COLO829 (cell line): ENCODE measurements around the gene LRRC8A.
"Not testable (repeated sequence)": the region's sequence is repeated elsewhere in the genome, so short reads cannot be mapped to it uniquely, and the experiment has no call there.

Experiments used
- DNase-seq: peaks from one replicate; pipeline ENCODE4 v3.0.0; 2012; ENCODE audit warnings: low spot score

Gene LRRC8A

DNA sequence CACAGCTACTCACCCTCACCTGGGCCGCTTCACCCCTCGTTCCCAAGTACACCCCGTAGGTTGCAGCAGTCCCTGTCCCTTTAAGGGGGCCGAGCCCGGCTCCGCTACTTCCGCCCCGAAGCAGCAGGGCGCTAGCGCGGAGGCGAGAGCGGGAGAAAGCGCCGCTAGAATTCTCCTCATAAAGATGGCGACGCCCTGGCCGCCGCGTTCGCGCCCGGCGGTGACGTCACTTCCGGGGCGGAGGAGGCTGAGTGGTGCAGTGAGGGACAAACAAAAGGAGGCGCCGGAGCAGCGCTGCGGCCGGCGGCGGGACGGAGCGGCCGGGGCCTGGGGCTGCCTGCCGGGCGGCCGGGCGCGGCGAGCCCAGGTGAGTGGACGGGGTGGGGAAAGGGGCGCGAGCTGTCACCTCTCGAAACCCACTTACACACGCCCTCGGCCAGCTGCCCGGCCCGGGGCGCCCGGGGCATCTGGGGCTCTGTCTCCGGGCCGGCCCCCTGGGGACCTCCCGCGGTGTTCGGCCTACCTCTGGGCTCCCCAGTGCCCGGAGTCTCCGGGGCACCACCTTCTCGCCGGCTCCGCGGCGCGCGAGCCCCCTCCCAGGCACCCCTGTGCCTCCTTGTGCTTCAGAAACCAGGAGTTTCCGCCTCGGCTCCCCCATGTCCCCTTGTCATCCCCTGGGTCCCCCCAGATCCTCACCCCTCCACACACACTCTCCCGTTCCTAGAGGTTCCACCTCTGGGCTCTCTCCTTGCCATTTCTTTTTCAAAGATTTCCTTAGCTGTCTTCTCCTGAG lies at the start of gene LRRC8A, which contains the start of gene KYAT1:
Gene LRRC8A (plus strand): TSS at position 250 of the 793 bp plus-strand sequence. CDS start 25,032 bp downstream, outside the sequence.
Gene KYAT1 (minus strand): TSS at position 67 of the 793 bp plus-strand sequence. CDS start 36,545 bp downstream, outside the sequence.
- DNase-seq, result peak; percentile 99

- no peak for DNase-seq
These were observed 48.2 kb upstream of the LRRC8A start for GRCh38 chr9:128833696-128834095.

DNA sequence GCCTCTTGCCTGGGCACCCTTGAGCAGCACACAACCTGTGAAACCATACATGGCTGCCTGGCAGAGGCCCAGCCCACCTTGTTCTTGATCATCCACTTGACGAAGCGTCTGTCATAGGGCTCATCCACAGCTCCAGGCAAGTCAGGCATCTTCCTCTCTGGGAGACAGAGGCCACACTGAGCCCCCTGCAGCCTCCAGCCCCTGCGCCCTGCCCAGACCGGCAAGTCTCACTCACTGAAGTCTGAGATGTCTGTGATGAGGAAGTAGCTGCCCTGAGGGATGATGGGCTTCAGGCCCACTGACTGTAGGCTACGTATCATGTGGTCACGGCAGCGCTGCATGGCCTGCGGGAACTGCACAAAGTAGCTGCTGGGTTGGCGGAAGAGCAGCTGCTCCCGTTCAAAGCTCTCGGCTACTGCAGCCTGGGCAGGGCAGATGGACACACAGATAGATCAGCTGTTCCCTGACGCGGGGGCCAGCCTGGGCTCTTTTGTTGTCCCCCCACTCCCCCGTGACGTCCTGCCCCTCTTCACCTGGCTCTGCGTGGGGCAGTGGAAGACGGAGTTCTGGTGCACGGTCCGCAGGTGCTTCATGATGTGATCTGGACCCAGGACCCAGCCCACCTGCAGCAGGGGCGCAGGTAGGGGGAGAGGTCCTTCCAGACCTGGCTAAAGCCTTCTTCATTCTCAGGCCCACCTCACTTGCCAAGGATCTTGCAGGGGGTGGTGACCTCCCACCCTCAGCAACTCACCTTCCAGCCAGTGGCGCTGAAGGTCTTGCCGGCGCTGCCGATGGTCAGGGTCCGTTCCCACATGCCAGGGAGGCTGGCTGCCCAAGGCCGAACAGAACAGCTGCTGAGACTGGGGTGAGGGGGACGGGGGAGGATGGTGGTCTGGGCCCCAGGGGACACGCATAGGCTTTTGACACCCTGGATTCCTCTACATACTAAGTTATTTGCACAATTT lies 46.4 kb upstream of the LRRC8A start:
- DNase-seq, result no peak

DNA sequence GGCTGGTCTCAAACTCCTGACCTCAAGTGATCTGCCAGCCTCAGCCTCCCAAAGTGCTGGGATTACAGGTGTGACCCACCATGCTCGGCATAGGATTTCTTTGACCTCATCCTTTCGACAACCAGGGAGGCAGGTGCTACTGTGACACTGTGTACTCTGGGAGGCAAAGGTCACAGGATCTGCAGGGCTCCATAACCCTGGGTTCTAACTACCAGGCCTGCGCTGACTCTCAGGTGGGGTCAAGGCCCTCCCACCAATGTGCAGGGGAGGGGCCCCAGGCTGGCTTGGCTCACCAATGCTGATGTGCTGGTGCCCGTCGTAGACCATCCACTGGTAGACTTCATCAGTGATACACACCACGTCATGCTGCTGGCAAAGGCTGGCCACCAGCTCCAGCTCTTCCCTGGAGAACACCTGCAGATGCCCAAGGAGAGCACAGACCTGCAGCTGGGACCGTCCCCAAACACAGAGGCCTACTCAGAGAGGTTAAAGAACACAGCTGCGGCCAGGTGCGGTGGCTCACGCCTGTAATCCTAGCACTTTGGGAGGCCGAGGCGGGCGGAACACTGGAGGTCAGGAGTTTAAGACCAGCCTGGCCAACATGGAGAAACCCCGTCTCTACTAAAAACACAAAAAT lies 45.3 kb upstream of the LRRC8A start:
- no peak for DNase-seq

GRCh38 chr9:128838338-128838737 lies 43.6 kb upstream of the LRRC8A start:
- no peak for DNase-seq

DNA sequence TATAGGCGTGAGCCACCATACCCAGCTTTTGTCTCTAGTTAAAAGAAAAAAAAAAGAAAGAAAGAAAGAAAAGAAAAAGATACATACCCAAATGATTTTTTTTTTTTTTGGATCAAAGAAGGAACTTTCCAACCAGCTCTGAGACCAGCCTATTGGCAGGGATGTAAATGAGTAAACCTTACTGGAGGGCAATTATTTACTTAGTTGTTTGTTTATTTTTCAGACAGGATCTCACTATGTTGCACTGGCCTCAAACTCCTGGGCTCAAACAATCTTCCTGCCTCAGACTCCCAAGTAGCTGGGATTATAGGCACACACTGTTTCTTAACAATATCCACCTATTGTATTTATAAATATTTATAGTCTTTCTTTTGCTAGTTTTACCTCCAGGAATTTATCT lies 41.4 kb upstream of the LRRC8A start:
- DNase-seq, result no peak

DNA sequence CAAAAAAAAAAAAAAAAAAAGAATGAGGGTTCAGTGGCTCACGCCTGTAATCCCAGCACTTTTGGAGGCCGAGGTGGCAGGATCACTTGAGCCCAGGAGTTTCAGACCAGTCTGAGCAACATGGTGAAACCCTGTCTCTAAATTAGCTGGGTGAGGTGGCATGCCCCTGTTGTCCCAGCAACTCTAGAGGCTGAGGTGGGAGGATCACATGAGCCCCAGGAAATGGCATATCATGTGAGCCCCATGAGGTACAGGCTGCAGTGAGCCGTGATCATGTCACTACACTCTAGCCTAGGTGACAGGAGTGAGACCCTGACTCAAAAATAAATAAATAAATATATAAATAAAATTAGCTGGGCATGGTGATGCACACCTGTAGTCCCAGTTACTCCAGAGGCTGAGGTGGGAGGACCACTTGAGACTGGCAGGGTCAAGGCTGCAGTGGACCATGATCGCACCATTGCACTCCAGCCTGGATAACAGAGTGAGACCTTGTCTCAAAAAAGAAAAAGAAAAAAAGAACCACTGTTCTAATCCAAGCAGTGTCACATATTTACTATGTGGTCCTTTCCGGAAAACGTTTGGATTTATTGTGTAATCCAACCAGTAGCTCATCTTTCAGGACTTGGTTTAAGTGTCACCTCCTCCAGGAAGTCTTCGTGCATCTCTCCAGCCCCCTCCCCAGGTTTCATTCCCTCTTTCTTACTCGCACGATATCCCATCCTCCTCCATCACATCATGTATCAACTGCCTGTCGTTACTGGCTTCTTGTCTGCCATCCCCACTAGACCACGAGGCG lies 40.0 kb upstream of the LRRC8A start:
- no peak for DNase-seq

GRCh38 chr9:128843171-128843570 lies 38.8 kb upstream of the LRRC8A start:
- not testable (repeated sequence) for DNase-seq

GRCh38 chr9:128845186-128845931 lies 36.6 kb upstream of the LRRC8A start:
- no peak for DNase-seq

DNA sequence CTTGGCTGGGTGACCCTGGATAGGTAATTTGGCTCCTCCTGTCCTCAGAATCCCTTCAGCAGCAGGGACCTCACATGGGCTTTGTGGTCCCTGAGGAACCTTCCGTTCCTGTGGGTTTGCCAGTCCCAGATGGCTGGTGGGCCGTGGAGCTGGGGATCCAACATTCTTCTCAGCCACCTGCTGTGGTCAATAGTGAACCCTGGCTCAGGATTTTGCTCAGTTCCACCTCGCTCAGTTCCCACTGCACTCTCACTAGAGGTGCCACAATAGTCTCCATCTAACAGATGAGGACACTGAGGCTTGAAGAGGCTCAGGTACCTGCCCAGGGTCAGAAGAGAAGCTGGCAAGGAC lies 35.3 kb upstream of the LRRC8A start:
- no peak for DNase-seq

DNA sequence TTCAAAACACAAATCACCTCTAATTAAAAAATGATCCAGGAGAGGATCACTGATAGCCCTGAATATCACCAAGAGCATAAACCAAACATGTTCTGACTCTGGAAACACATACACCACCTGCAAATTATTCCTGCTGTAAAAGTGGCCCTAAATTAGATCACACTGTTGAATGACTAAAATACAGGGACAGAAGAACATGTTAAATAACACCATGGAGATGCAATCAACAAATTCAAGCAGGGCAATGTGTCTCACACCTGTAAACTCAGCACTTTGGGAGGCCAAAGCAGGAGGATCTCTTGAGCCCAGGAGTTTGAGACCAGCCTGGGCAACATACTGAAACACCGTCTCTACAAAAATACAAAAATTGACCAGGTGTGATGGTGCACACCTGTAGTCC lies 34.1 kb upstream of the LRRC8A start:
- no peak for DNase-seq

DNA sequence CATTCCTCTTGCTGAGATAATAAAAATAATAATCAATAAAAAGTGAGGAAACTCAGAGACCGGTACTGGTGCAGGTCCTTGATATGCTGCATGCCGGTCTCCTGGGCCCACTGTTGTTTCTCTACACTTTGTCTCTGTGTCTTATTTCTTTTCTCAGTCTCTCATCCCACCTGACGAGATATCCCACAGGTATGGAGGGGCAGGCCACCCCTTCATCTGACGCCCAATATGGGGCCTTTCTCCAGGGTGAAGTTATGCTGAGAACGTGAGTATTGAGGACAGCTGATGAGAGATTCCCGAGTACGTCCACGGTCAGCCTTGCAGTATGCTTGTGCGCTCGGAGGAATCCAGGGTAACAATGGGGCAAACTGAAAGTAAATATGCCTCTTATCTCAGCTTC lies 30.9 kb upstream of the LRRC8A start:
- not testable (repeated sequence) for DNase-seq

GRCh38 chr9:128851779-128852600 lies 29.9 kb upstream of the LRRC8A start:
- not testable (repeated sequence) for DNase-seq

DNA sequence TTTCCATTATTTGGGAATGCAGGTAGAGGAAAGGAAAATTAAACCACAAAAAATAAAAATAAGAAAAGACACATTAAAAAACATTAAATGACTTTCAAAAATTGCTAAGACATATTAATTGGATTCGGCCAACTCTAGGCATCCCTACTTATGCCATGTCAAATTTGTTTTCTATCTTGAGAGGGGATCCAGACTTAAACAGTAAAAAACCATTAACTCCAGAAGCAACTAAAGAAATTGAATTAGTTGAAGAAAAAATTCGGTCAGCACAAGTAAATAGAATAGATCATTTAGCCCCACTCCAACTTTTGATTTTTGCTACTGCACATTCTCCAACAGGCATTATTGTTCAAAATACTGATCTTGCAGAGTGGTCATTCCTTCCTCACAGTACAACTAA lies 29.3 kb upstream of the LRRC8A start:
- DNase-seq, result not testable (repeated sequence)

GRCh38 chr9:128854454-128854853 lies 27.5 kb upstream of the LRRC8A start:
- not testable (repeated sequence) for DNase-seq

DNA sequence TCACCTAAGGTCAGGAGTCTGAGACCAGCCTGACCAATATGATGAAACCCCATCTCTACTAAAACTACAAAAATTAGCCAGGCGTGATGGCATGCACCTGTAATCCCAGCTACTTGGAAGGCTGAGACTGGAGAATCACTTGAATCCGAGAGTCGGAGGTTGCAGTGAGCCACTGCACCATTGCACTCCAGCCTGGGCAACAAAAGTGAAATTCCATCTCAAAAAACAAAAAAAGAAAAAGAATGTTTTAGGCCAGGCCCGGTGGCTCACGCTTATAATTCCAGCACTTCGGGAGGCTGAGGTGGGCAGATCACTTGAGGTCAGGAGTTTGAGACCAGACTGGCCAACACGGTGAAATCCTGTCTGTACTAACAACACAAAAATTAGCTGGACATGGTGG lies 23.5 kb upstream of the LRRC8A start:
- not testable (repeated sequence) for DNase-seq

GRCh38 chr9:128860937-128861336 lies 21.0 kb upstream of the LRRC8A start:
- no peak for DNase-seq

DNA sequence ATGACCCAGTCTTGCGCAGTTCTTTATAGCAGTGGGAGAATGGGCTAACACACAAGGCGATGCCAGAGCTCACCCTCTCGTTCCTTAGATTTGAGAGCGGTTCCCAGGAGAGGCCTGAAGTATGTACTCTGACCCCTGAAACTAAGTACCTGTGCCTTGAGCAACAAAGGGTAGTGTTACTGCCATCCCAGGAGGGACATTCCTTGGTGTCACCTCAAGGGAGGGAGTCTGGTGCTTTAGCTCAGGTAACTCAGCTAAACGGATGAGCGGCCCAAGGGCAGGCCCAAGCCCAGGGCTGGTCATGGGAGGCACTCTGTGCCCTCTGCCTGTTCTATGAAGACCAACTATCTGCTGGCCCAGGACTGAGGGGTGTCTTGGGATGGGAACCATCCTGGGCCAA lies 20.4 kb upstream of the LRRC8A start:
- DNase-seq, result no peak

DNA sequence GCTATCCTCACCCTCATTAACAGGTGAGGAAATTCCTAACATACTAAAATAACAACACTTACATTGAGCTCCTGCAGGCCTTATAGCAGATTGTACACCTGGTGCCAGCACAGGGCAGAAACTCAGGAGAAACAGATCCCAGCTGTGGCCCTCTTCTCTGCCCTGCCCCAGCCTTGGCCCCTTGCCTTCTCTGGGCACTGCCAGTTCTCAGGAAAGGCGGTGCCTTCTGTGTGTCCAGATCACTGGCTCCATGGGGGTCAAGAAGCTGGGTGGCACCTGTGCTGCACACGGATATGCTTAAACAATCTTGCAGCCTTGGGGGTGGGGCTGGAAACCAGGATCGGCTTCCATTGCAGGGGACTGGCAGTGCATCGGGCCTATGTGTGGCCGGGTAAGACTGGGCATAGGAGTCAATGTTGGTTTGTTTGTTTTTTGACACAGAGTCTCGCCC lies 19.5 kb upstream of the LRRC8A start:
- no peak for DNase-seq

GRCh38 chr9:128863647-128864046 lies 18.3 kb upstream of the LRRC8A start:
- peak; percentile 55 for DNase-seq
